Smooth muscle cell of the coronary artery (primary cell): Measurements from ENCODE around the gene HNRNPA1. TPM values are rescaled to one million over a fixed set of nuclear protein-coding genes. Genes with fewer than 3 reads are reported as not detected.

Source experiments
- total RNA-seq: library from RNA; depleted of rRNA; stranded (reverse); fragments of >200 nt; gene quantifications from 2 replicates; pipeline ENCODE4 v1.2.3, GENCODE V29; 2014; ENCODE audit warnings: low replicate concordance

The HNRNPA1 gene
- total RNA-seq = 291 and 553 TPM in 2 replicates

GRCh38 chr12:54280468-54281260 is at the start of gene HNRNPA1:
TSS of gene HNRNPA1 (plus strand) at chr12:54280726. CDS start at chr12:54280808, 82 bp downstream.

GRCh38 chr12:54279632-54280467 is 676 bp upstream of the HNRNPA1 start, which contains the start of gene CBX5:
TSS of gene CBX5 (minus strand) at chr12:54280122. CDS start at chr12:54257650, 22,472 bp downstream.

GRCh38 chr12:54300732-54301427 is 20.4 kb downstream of the HNRNPA1 start, which contains the start of gene NFE2:
TSS of gene NFE2 (minus strand) at chr12:54301015. CDS start at chr12:54295248, 5,767 bp downstream.

GRCh38 chr12:54324617-54325441 is 44.3 kb downstream of the HNRNPA1 start, which contains the start of gene COPZ1:
TSS of gene COPZ1 (plus strand) at chr12:54325131. CDS start at chr12:54325164, 33 bp downstream.

Other genes with a start within 250 kb of the HNRNPA1 start
- 0.12 TPM in 1 of 2 replicates, not detected in the other for gene HOXC5, start 247.7 kb upstream of the HNRNPA1 start, total RNA-seq
- gene HOXC4, start 226.9 kb upstream of the HNRNPA1 start, total RNA-seq = not detected in 2 replicates
- 9.6 and 24.5 TPM in 2 replicates for gene SMUG1, start 91.7 kb upstream of the HNRNPA1 start, total RNA-seq
- 8.5 and 21.8 TPM in 2 replicates for gene CBX5, start 604 bp upstream of the HNRNPA1 start, total RNA-seq
- gene NFE2, start 20.3 kb downstream of the HNRNPA1 start, total RNA-seq = 0.12 TPM in 1 of 2 replicates, not detected in the other
- 105 and 118 TPM in 2 replicates for gene COPZ1, start 44.4 kb downstream of the HNRNPA1 start, total RNA-seq
- not detected in 2 replicates for gene GPR84, start 83.8 kb downstream of the HNRNPA1 start, total RNA-seq
- gene ZNF385A, start 104.0 kb downstream of the HNRNPA1 start, total RNA-seq = 0.35 and 1.1 TPM in 2 replicates
- gene ITGA5, start 138.5 kb downstream of the HNRNPA1 start, total RNA-seq = 96.1 and 168 TPM in 2 replicates
- gene GTSF1, start 192.9 kb downstream of the HNRNPA1 start, total RNA-seq = not detected in 2 replicates
- not detected in 2 replicates for gene NCKAP1L, start 217.0 kb downstream of the HNRNPA1 start, total RNA-seq